Activated naive CD4-positive, alpha-beta T cell treated with anti-CD3 and anti-CD28 coated beads, Interleukin-2, amount 50 U/mL, for 16 hours (primary cell): ENCODE measurements around the gene RAI1.

Experiments
- DNase-seq: peaks from one replicate; pipeline ENCODE4 v3.0.0-alpha.2; 2020

Gene RAI1

GRCh38 chr17:17701658-17702057, 20.4 kb downstream of the RAI1 start:
- DNase-seq, result no peak

- DNase-seq, result no peak
These were observed 21.3 kb downstream of the RAI1 start for GRCh38 chr17:17702449-17703139.

GRCh38 chr17:17703140-17703919, 22.1 kb downstream of the RAI1 start:
- no peak for DNase-seq

- no peak for DNase-seq
These were observed 23.7 kb downstream of the RAI1 start for GRCh38 chr17:17704931-17705330.

- DNase-seq, result no peak
These were observed 25.1 kb downstream of the RAI1 start for GRCh38 chr17:17706140-17707060.

- DNase-seq, result no peak
These were observed 27.0 kb downstream of the RAI1 start for GRCh38 chr17:17708295-17708694.

GRCh38 chr17:17708816-17709215, 27.6 kb downstream of the RAI1 start:
- no peak for DNase-seq

GRCh38 chr17:17709815-17710321, 28.6 kb downstream of the RAI1 start:
- no peak for DNase-seq

- no peak for DNase-seq
These were observed 29.1 kb downstream of the RAI1 start for GRCh38 chr17:17710355-17710727.

- no peak for DNase-seq
These were observed 29.7 kb downstream of the RAI1 start for GRCh38 chr17:17710728-17711541.

GRCh38 chr17:17711641-17712162, 30.4 kb downstream of the RAI1 start:
- DNase-seq, result no peak

GRCh38 chr17:17712268-17712924, 31.1 kb downstream of the RAI1 start:
- DNase-seq, result no peak

- DNase-seq, result no peak
These were observed 32.6 kb downstream of the RAI1 start for GRCh38 chr17:17713839-17714238.

- no peak for DNase-seq
These were observed 33.1 kb downstream of the RAI1 start for GRCh38 chr17:17714261-17714866.

- no peak for DNase-seq
These were observed 33.6 kb downstream of the RAI1 start for GRCh38 chr17:17714879-17715278.

- DNase-seq, result no peak
These were observed 35.7 kb downstream of the RAI1 start for GRCh38 chr17:17716837-17717523.

GRCh38 chr17:17718251-17718650, 37.0 kb downstream of the RAI1 start:
- no peak for DNase-seq

- no peak for DNase-seq
These were observed 38.1 kb downstream of the RAI1 start for GRCh38 chr17:17719199-17719940.

GRCh38 chr17:17719966-17720543, 38.8 kb downstream of the RAI1 start:
- no peak for DNase-seq
